Kidney (tissue), 14 donors: ENCODE results near the gene CLMN. TPM values are rescaled to one million over a fixed set of nuclear protein-coding genes. Genes with fewer than 3 reads are reported as not detected.

ENCODE experiments used
- DNase-seq, 5 donors: peaks; one replicate each; pipeline ENCODE4 v3.0.0-alpha.2; 2013 to 2020
- FAIRE-seq: peaks from 2 replicates; lab custom pipeline; 2012; peaks lifted over from hg19 to GRCh38; lab: Jason Lieb, UNC
- H3K27ac ChIP-seq, 2 donors: one replicate each; pipeline ENCODE4 v1.7.0; 2013; ENCODE audit warnings: low read depth in 2 of 2, low read length in 2 of 2, inconsistent platforms in 1 of 2
- H3K27me3 ChIP-seq: one replicate; pipeline ENCODE4 v1.7.1; 2013; ENCODE audit warnings: low read length, inconsistent platforms; ENCODE audit not compliant: control insufficient read depth, insufficient read depth
- H3K36me3 ChIP-seq, 3 donors: one replicate each; pipeline versions ENCODE4 v1.7.0 to v1.7.1; 2013; ENCODE audit warnings: low read length in 3 of 3, control low read depth in 1 of 3, inconsistent platforms in 1 of 3; ENCODE audit not compliant: insufficient read depth in 3 of 3, control insufficient read depth in 2 of 3
- H3K4me1 ChIP-seq, 3 donors: one replicate each; pipeline versions ENCODE4 v1.7.0 to v1.7.1; 2013; ENCODE audit warnings: low read length in 3 of 3, inconsistent platforms in 1 of 3, low read depth in 1 of 3; ENCODE audit not compliant: control insufficient read depth in 2 of 3, insufficient read depth in 2 of 3
- H3K4me3 ChIP-seq, 3 donors: one replicate each; pipeline versions ENCODE4 v1.7.0 to v1.8.1; 2013; ENCODE audit warnings: low read length in 3 of 3, control low read depth in 1 of 3, inconsistent platforms in 1 of 3
- H3K9ac ChIP-seq, 3 donors: one replicate each; pipeline versions ENCODE4 v1.7.0 to v1.7.1; 2013; ENCODE audit warnings: low read length in 3 of 3, control low read depth in 1 of 3, inconsistent platforms in 1 of 3
- H3K9me3 ChIP-seq, 3 donors: one replicate each; pipeline versions ENCODE4 v1.7.0 to v1.7.1; 2013; ENCODE audit warnings: low read length in 3 of 3, control low read depth in 1 of 3, inconsistent platforms in 1 of 3; ENCODE audit not compliant: control insufficient read depth in 2 of 3, insufficient read depth in 1 of 3
- intact Hi-C: fragments of 100-400 bp; cut with DNase I; formaldehyde crosslinking; loops from one replicate; pipeline ENCODE4 v1.11.1; 2022
- polyA plus RNA-seq: library from polyadenylated mRNA; stranded (reverse); fragments of 350-450 nt; fragmentation: Illumina TruSeq; extraction: RNeasy Lipid Tissue Mini Kit (QIAGEN cat#74804); gene quantifications from one replicate; pipeline ENCODE4 v1.2.3, GENCODE V29; 2014; ENCODE audit warnings: low read depth, low replicate concordance; ENCODE audit not compliant: insufficient read depth
- total RNA-seq: library from RNA; stranded (reverse); fragmentation: NEBNext Ultra II Directional; extraction: Animal tissue kit (Norgen Biotek cat#: 25700); gene quantifications from one replicate; pipeline ENCODE4 v1.2.1, GENCODE V29; 2021
- TF ChIP-seq, protein P1 (sequence below): IDR thresholded peaks from 3 replicates; pipeline ENCODE4 v1.5.1; 2012; ENCODE audit warnings: mild to moderate bottlenecking, moderate library complexity, borderline replicate concordance; ENCODE audit not compliant: insufficient read depth; ENCODE audit errors: extremely low read depth
- donor health status: control.
- donor health status: control.
- donor health status: control.
- donor health status: control.
- donor health status: control.
- donor health status: DM: yes; HTN: yes; CAD: no.
- donor health status: Normal renal cell carcinoma (clear cell type).

Gene CLMN
- total and polyA plus RNA-seq, 2 donors from 2014 or later: 33.1 to 151 TPM

DNA sequence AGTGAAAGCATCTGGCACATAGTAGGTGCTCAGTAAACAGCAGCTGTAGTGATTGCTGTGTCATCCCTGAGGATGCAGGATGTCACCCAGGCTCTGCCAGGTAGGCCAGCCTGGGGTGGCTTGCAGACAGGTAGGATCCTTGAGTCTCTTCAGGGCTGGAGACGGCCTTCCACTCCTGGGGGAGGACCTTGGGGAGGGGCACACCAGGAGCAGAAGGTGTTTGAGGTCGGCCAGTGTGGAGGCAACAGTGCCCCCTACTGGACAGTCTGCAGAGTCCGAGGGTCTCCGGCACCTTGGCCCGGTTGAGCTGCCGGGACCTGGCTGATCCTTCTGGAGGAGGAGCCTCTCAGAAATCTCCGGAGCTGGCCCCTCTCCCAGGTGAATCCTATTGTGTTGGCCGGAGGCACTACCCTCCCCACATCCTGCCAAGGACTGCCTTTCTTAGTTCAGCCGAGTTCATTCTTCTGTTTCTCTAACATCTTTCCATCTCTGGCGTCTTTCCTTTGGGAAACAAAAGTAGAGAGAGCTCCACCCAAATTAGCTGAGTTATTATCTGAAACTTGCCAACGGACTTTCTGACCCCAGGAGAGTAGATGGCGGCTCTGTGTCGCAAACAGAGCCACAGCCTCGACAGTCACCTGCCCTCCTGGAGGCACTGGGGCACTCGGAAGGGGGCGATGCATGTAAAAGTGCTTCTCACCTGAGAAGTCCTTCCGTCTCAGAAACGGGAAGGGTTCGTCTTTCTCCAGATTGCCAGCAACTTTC, 41.8 kb upstream of the CLMN start:
- TF ChIP-seq, protein P1, sequence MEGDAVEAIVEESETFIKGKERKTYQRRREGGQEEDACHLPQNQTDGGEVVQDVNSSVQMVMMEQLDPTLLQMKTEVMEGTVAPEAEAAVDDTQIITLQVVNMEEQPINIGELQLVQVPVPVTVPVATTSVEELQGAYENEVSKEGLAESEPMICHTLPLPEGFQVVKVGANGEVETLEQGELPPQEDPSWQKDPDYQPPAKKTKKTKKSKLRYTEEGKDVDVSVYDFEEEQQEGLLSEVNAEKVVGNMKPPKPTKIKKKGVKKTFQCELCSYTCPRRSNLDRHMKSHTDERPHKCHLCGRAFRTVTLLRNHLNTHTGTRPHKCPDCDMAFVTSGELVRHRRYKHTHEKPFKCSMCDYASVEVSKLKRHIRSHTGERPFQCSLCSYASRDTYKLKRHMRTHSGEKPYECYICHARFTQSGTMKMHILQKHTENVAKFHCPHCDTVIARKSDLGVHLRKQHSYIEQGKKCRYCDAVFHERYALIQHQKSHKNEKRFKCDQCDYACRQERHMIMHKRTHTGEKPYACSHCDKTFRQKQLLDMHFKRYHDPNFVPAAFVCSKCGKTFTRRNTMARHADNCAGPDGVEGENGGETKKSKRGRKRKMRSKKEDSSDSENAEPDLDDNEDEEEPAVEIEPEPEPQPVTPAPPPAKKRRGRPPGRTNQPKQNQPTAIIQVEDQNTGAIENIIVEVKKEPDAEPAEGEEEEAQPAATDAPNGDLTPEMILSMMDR: peak; percentile 65
- Histone ChIP-seq H3K9ac (no peak overlapping the region), H3K4me3 (peak overlapping the region in 2 of 3 donors; percentile 29 to 56), H3K4me1 (peaks cover 0 to 15% (median 14%) of the 10 kb centered on the region in 3 donors), H3K9me3 (no peaks in the 10 kb centered on the region), H3K27me3 (no peaks in the 10 kb centered on the region), H3K27ac (peak overlapping the region in 1 of 2 donors; percentile 68), H3K36me3 (no peaks in the 10 kb centered on the region)
- DNase-seq (peak in 4 of 5 donors; percentile 24 to 72 (median 38)), FAIRE-seq (no peak)
- intact Hi-C loops: no loop called here

DNA sequence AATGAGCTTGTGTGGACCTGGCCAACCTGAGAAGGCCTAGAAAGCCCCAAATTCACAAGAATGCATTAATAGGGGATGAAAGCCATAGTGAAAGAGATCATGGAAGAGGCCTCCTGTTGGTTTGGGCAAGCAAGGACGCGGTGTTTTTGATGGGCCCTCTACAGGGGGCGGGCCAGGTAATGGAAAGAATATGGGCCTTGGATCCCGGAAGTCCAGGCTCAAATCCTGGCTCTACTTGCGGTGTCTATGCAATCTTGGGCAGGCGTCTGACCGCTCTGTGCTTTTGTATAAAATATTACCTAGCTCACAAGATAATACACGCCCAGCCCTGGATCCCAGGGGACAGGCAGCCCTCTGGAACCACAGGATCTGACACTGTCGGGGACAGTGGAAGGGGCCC, 41.1 kb upstream of the CLMN start:
- Histone ChIP-seq H3K27ac (peak overlapping the region; percentile 13 to 68), H3K4me1 (peaks cover 0 to 15% (median 14%) of the 10 kb centered on the region in 3 donors), H3K9me3 (no peaks in the 10 kb centered on the region), H3K36me3 (no peaks in the 10 kb centered on the region), H3K4me3 (no peak overlapping the region), H3K9ac (no peak overlapping the region), H3K27me3 (no peaks in the 10 kb centered on the region)
- FAIRE-seq (no peak), DNase-seq (no peak)
- TF ChIP-seq, protein P1: no peak
- intact Hi-C loops: no loop called here

DNA sequence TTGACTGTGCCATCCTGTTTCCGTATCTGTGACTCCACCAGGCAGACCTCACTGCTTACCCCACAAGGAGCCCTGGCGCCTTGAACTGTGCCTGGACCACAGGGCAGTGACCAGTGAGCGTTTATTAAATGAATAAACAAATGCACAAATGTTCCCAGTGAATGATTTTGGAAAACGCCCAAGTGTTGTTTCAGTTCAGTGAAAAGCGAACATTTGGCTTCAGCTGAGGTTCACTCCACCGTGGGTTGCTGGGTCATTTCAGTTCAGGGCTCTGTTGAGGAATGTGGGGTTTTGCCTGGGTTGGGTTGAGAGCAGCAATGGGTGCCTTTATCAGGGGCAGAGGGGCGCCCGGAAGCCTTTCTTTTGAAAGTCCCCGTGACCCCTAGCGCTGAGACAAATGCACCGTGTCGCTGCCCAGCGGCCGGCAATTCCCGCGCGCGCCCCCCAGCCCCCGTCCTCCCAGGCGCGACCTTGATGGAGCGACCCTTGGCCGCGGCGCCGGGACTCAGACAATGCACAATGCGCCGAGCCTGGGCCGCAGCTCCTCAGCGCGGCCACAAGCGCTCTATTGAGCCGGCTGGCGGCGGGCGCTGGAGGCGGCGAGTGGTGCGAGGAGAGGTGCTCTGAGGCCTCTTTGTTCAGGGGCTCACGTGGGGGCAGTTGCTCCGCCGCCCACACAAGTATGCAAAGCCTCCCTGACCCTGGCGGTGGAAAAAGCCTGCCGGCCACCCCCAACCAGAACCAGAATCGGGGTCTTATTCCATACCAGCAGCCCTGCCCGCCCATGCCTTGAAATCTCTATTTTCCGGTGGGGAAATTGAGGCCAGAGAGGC, 40.5 kb upstream of the CLMN start:
- H3K27me3 ChIP-seq: no peaks in the 10 kb centered on the region
- peak overlapping the region; percentile 13 to 68 for H3K27ac ChIP-seq
- TF ChIP-seq, protein P1: no peak
- intact Hi-C loops: no loop called here
- peak; percentile 57 to 80 (median 61) for DNase-seq
- no peak overlapping the region for H3K9ac ChIP-seq
- no peaks in the 10 kb centered on the region for H3K9me3 ChIP-seq
- no peaks in the 10 kb centered on the region for H3K36me3 ChIP-seq
- FAIRE-seq: no peak
- H3K4me1 ChIP-seq: peaks cover 0 to 15% (median 14%) of the 10 kb centered on the region in 3 donors
- no peak overlapping the region for H3K4me3 ChIP-seq
